KMS-11 (cell line): ENCODE measurements around the gene HDGFL3.

Source experiments
- H2AFZ ChIP-seq: fragments of 200-600 bp; sonication (generic); 2 replicates; pipeline ENCODE4 v1.6.1; 2016; ENCODE audit warnings: antibody characterized with exemption, mixed run types, low read depth
- H3K27ac ChIP-seq: fragments of 200-600 bp; sonication (generic); 2 replicates; pipeline ENCODE4 v1.6.1; 2016; ENCODE audit warnings: mild to moderate bottlenecking, mixed run types
- H3K27me3 ChIP-seq: fragments of 200-600 bp; sonication (generic); 2 replicates; pipeline ENCODE4 v1.6.1; 2017; ENCODE audit warnings: mild to moderate bottlenecking, low read depth, mixed run types, moderate library complexity; ENCODE audit not compliant: insufficient read depth
- H3K36me3 ChIP-seq: fragments of 200-600 bp; sonication (generic); 2 replicates; pipeline ENCODE4 v1.6.1; 2017; ENCODE audit warnings: mild to moderate bottlenecking, mixed run types; ENCODE audit not compliant: insufficient read depth
- H3K4me1 ChIP-seq: fragments of 200-600 bp; sonication (generic); 2 replicates; pipeline ENCODE4 v1.6.1; 2016; ENCODE audit warnings: mild to moderate bottlenecking, low read depth, mixed run types; ENCODE audit not compliant: poor library complexity, severe bottlenecking
- H3K4me2 ChIP-seq: fragments of 200-600 bp; sonication (generic); 2 replicates; pipeline ENCODE4 v1.7.0; 2016; ENCODE audit warnings: mild to moderate bottlenecking, mixed run types
- H3K4me3 ChIP-seq: fragments of 200-600 bp; sonication (generic); IDR thresholded peaks from 2 replicates; pipeline ENCODE4 v1.6.1; 2017; ENCODE audit warnings: low read depth, low read length, mixed read lengths; ENCODE audit not compliant: insufficient read depth
- H3K79me2 ChIP-seq: fragments of 200-600 bp; sonication (generic); 2 replicates; pipeline ENCODE4 v1.6.1; 2016; ENCODE audit warnings: low read depth, mixed run types; ENCODE audit not compliant: insufficient read depth
- H3K9ac ChIP-seq: fragments of 200-600 bp; sonication (generic); 2 replicates; pipeline ENCODE4 v1.6.1; 2016; ENCODE audit warnings: mild to moderate bottlenecking, mixed run types
- H4K20me1 ChIP-seq: fragments of 200-600 bp; sonication (generic); 2 replicates; pipeline ENCODE4 v1.6.1; 2016; ENCODE audit warnings: mild to moderate bottlenecking, mixed run types; ENCODE audit not compliant: insufficient read depth
- TF ChIP-seq, protein P1 (sequence below): fragments of 200-600 bp; sonication (generic); conservative IDR thresholded peaks from 2 replicates; pipeline ENCODE4 v1.6.1; 2017; ENCODE audit warnings: low read depth, mild to moderate bottlenecking, antibody characterized with exemption, low read length, moderate library complexity, mixed read lengths

Gene HDGFL3

DNA sequence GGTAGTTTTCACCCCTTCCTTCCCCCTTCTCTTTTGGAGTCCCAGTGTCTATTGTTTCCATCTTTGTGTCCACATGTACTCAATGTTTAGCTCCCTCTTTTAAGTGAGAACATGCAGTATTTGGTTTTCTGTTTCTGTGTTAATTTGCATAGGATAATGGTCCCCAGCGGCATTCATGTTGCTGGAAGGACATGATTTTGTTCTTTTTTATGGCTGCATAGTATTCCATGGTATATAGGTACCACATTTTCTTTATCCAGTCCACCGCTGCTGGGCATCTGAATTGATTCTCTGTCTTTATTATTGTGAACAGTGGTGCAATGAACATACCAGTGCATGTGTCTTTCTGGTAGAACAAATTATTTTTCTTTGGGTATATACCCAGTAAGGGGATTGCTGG lies 7.7 kb upstream of the HDGFL3 start:
- H3K9ac ChIP-seq = no peak overlapping the region
- no peak overlapping the region for H3K4me3 ChIP-seq
- H2AFZ ChIP-seq = no peak overlapping the region
- H3K79me2 ChIP-seq = no peaks in the 10 kb centered on the region
- no peaks in the 10 kb centered on the region for H4K20me1 ChIP-seq
- no peak overlapping the region for H3K4me2 ChIP-seq
- TF ChIP-seq, protein P1, sequence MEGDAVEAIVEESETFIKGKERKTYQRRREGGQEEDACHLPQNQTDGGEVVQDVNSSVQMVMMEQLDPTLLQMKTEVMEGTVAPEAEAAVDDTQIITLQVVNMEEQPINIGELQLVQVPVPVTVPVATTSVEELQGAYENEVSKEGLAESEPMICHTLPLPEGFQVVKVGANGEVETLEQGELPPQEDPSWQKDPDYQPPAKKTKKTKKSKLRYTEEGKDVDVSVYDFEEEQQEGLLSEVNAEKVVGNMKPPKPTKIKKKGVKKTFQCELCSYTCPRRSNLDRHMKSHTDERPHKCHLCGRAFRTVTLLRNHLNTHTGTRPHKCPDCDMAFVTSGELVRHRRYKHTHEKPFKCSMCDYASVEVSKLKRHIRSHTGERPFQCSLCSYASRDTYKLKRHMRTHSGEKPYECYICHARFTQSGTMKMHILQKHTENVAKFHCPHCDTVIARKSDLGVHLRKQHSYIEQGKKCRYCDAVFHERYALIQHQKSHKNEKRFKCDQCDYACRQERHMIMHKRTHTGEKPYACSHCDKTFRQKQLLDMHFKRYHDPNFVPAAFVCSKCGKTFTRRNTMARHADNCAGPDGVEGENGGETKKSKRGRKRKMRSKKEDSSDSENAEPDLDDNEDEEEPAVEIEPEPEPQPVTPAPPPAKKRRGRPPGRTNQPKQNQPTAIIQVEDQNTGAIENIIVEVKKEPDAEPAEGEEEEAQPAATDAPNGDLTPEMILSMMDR = no peak
- no peak overlapping the region for H3K27ac ChIP-seq
- no peaks in the 10 kb centered on the region for H3K36me3 ChIP-seq
- peaks cover 11% of the 10 kb centered on the region for H3K4me1 ChIP-seq
- H3K27me3 ChIP-seq = no peaks in the 10 kb centered on the region

DNA sequence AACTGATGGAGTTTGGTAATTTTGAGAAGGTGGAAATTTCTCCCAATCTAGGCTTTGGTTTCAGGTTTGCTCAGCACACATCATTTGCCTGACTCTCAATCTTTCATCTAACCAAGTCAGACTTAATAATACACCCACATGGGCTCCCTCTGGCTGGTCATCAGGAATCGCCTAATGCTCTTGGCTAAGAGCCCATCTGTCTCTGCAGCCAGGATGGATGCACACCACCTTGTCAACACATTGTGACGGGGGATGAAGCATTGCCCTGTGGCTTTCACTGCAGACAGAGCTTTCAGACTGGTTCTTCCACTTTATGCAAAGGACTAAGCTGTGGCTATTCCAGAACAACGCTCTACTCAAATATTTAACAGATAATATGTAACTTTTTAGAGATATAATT lies 3.0 kb upstream of the HDGFL3 start:
- Histone ChIP-seq H3K27me3 (peaks cover 27% of the 10 kb centered on the region), H3K36me3 (no peaks in the 10 kb centered on the region), H3K4me2 (no peak overlapping the region), H3K79me2 (no peaks in the 10 kb centered on the region), H3K4me1 (no peaks in the 10 kb centered on the region), H3K9ac (no peak overlapping the region), H3K27ac (no peak overlapping the region), H4K20me1 (no peaks in the 10 kb centered on the region), H3K4me3 (no peak overlapping the region), H2AFZ (no peak overlapping the region)
- TF ChIP-seq, protein P1 = no peak

DNA sequence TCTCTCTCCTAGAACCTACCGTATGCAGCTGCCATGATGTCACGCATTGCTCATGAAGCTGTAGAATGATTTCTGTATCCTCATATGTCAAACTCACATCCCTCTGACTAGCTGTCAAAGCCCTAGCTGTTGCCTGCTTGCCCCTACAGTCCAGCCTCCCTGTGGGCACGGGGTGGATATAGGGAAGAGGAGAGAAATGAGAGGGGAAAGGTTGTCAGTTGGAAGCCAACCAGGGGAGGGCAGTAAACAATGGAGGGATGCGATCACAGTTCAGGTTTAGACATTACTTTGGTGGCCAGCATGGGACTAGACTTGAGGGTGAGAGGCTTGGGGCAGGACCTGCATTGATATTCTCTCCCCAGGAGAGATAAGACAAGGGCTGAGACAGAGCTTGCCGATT lies 1.7 kb upstream of the HDGFL3 start:
- H3K79me2 ChIP-seq = no peaks in the 10 kb centered on the region
- H3K4me1 ChIP-seq = no peaks in the 10 kb centered on the region
- TF ChIP-seq, protein P1 = no peak
- H3K4me3 ChIP-seq = no peak overlapping the region
- no peak overlapping the region for H3K27ac ChIP-seq
- peaks cover 37% of the 10 kb centered on the region for H3K27me3 ChIP-seq
- H4K20me1 ChIP-seq = no peaks in the 10 kb centered on the region
- no peak overlapping the region for H3K4me2 ChIP-seq
- no peak overlapping the region for H3K9ac ChIP-seq
- no peaks in the 10 kb centered on the region for H3K36me3 ChIP-seq
- no peak overlapping the region for H2AFZ ChIP-seq

DNA sequence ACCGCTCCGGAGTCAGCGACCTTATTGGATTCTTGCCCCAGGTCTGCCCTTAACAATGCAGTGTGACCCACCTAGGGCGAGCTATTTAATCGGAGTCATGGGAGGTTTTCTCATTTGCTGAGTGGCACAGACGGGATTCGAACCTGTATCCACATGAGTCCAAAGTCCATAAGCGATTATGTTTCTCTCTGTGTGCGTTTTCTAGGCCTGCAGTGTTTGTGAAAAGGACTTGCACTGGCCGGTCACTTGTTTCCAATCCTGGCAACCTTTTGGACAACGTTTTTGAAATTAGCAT lies 691 bp upstream of the HDGFL3 start:
- H2AFZ ChIP-seq = peak overlapping the region; percentile 26; the same call in 1 of the 2 replicates
- H3K9ac ChIP-seq = no peak overlapping the region
- no peak overlapping the region for H3K27ac ChIP-seq
- no peaks in the 10 kb centered on the region for H3K79me2 ChIP-seq
- H3K4me3 ChIP-seq = no peak overlapping the region
- TF ChIP-seq, protein P1 = no peak
- no peaks in the 10 kb centered on the region for H3K36me3 ChIP-seq
- no peaks in the 10 kb centered on the region for H3K4me1 ChIP-seq
- H3K27me3 ChIP-seq = peaks cover 43% of the 10 kb centered on the region
- no peaks in the 10 kb centered on the region for H4K20me1 ChIP-seq
- H3K4me2 ChIP-seq = peak overlapping the region; percentile 21; the same call in 1 of the 2 replicates
